SJSA1 (cell line): ENCODE measurements around the gene JMY. TPM values are rescaled to one million over a fixed set of nuclear protein-coding genes. Genes with fewer than 3 reads are reported as not detected.
"Not testable (repeated sequence)": the region's sequence is repeated elsewhere in the genome, so short reads cannot be mapped to it uniquely, and the experiment has no call there.

Experiments used
- DNase-seq, 2 experiments: peaks; one replicate each; pipeline ENCODE4 v3.0.0-alpha.2; 2015 to 2020; ENCODE audit warnings: low spot score in 2 of 2, low read depth in 1 of 2
- H3K27ac ChIP-seq: fragments of 250-450 bp; sonication (Bioruptor Pico); 2 replicates; pipeline ENCODE4 v1.5.1; 2020; ENCODE audit warnings: mild to moderate bottlenecking, moderate library complexity
- H3K27me3 ChIP-seq: fragments of 250-450 bp; sonication (Bioruptor Pico); replicated peaks from 2 replicates; pipeline ENCODE4 v1.5.1; 2020; ENCODE audit warnings: mild to moderate bottlenecking, moderate library complexity
- H3K36me3 ChIP-seq: fragments of 250-450 bp; sonication (Bioruptor Pico); 2 replicates; pipeline ENCODE4 v1.5.1; 2020; ENCODE audit warnings: mild to moderate bottlenecking
- H3K4me1 ChIP-seq: fragments of 250-450 bp; sonication (Bioruptor Pico); replicated peaks from 2 replicates; pipeline ENCODE4 v1.6.1; 2021; ENCODE audit warnings: mild to moderate bottlenecking
- H3K4me3 ChIP-seq: fragments of 250-450 bp; sonication (Bioruptor Pico); 2 replicates; pipeline ENCODE4 v1.5.1; 2020; ENCODE audit warnings: mild to moderate bottlenecking
- H3K9me3 ChIP-seq: fragments of 250-450 bp; sonication (Bioruptor Pico); replicated peaks from 2 replicates; pipeline ENCODE4 v1.5.1; 2020; ENCODE audit warnings: mild to moderate bottlenecking
- total RNA-seq: library from RNA; depleted of rRNA; stranded (reverse); fragments of >200 nt; shearing (Covaris generic); gene quantifications from 2 replicates; pipeline ENCODE4 v1.2.3, GENCODE V29; 2014

JMY gene
- total RNA-seq, 1 experiment from 2014 or later, result 2.9 TPM

DNA sequence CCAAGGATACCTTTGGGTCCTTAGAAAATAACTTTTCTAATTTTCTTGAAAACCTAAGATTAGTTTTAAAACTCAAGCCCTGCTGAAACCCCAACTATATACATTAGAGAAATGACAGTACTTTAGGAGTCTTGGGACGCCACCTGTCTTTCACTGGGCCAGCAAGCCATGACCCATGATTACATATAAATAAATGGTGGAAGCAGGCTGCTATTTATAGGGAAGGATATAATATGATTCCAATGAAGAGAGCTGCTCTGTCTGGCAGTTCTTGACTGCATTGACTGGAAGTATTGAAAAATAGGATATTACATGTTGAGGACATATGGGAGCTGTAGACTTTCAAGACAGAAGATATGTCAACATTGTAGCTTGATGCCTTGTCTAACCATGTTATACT, 7.3 kb downstream of the JMY start:
- peaks cover 13% of the 10 kb centered on the region for H3K4me1 ChIP-seq
- no peaks in the 10 kb centered on the region for H3K36me3 ChIP-seq
- no peaks in the 10 kb centered on the region for H3K9me3 ChIP-seq
- no peak for DNase-seq
- no peak overlapping the region for H3K4me3 ChIP-seq
- H3K27me3 ChIP-seq, result no peaks in the 10 kb centered on the region
- no peak overlapping the region for H3K27ac ChIP-seq

DNA sequence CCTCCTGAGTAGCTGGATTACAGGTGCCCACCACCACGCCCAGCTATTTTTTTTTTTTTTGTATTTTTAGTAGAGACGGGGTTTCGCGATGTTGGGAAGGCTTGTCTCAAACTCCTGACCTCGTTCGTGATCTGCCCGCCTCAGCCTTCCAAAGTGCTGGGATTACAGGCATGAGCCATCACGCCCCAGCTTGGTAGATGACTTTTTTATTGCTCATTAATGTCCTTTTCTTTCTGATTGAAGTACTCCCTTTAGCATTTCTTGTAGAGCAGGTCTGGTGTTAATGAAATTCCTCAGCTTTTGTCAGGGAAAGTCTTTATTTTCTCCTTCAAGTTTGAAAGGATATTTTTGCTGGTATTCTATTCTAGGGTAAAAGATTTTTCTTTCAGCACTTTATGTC, 18.1 kb downstream of the JMY start:
- H3K9me3 ChIP-seq, H3K27ac ChIP-seq, H3K4me3 ChIP-seq, H3K27me3 ChIP-seq, DNase-seq, H3K4me1 ChIP-seq, H3K36me3 ChIP-seq: not testable (repeated sequence)

DNA sequence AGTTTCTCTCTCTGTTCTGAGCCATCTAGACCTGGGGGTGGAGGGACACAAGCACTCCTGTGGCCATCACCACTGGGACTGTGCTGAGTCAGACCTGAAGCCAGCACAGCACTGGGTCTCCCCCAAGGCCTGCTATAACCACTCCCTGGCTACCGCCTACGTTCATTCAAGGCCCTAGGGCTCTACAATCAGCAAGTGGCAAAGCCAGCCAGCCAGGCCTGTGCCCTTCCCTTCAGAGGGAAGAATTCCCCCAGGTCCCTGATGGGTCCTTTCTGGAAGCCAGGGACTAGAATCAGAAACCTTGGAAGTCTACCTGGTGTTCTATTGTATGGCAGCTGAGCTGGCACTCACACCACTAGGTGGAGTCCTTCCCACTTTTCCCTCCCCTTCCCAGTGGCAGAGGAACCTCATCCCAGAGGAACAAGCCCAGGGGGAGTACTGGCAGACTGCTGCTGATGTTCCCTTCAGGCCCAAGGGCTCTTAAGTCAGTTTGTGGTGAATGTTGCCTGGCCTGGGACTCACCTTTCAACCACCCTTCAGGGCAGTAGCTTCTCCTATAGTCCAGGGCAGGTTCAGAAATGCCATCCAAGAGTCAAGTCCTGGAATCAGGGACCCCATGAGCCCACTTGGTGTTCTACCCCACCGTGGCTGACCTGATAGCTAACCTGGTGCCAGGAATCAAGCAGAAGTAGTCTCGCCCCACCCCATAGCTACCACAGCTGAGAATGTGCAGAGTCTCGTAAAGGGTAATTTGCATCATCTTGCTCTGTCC, 20.0 kb downstream of the JMY start:
- no peaks in the 10 kb centered on the region for H3K36me3 ChIP-seq
- no peaks in the 10 kb centered on the region for H3K27me3 ChIP-seq
- no peaks in the 10 kb centered on the region for H3K9me3 ChIP-seq
- H3K4me3 ChIP-seq, result no peak overlapping the region
- no peaks in the 10 kb centered on the region for H3K4me1 ChIP-seq
- DNase-seq, result peak; percentile 48 to 56
- no peak overlapping the region for H3K27ac ChIP-seq

DNA sequence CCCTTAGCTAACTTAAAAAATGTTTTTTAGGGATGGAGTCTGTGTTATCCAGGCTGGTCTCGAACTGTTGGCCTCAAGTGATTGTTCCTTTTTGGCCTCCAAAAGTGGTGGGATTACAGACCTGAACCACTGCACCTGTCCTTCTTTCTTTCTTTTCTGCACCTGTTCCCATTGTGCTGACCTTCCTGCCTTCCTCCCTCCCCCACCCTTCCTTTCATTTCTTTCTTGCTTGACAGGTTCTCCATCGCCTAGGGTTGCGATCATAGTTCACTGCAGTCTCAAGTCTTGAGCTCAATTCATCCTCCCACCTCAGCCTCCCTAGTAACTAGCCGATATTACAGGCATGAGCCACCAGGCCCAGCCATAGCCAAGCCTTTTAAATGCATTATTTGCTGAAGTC, 20.6 kb downstream of the JMY start:
- no peaks in the 10 kb centered on the region for H3K27me3 ChIP-seq
- H3K27ac ChIP-seq, result no peak overlapping the region
- H3K4me1 ChIP-seq, result no peaks in the 10 kb centered on the region
- H3K9me3 ChIP-seq, result no peaks in the 10 kb centered on the region
- no peak overlapping the region for H3K4me3 ChIP-seq
- no peak for DNase-seq
- H3K36me3 ChIP-seq, result no peaks in the 10 kb centered on the region

DNA sequence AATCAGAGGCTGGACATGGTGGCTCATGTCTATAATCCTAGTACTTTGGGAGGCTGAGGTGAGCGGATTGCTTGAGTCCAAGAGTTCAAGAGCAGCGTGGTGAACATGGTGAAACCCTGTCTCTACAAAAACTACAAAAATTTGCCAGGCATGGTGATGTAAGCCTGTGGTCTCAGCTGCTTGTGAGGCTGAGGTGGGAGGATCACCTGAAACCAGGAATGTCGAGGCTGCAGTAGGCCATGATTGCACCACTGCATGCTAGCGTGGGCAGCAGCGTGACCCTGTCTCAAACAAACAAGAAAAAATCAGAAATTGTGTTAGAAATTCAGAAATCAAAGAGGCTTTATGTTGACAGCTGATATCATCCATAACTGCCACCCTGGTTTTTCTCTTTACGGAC, 21.4 kb downstream of the JMY start:
- Histone ChIP-seq H3K36me3 (no peaks in the 10 kb centered on the region), H3K27ac (no peak overlapping the region), H3K4me3 (no peak overlapping the region), H3K27me3 (no peaks in the 10 kb centered on the region), H3K4me1 (no peaks in the 10 kb centered on the region), H3K9me3 (no peaks in the 10 kb centered on the region)
- no peak for DNase-seq

DNA sequence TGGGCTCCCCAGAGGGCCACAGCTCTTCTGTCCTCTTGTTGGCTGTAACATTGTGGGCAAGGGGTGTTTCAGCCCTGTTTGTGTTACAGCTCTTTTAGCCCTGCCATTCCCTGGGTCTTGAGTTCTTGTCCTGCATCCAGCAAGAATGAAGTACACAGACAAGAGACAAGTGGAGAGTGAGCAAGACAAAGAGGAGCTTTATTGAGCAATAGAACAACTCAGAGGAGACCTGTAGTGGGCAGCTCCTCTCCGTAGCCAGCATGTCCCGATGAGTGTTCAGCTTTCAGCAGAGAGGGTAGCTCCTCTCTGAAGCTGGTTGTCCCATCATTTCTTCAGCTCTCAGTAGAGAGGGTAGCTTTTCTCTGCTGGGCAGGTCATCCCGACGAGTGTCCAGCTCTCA, 22.9 kb downstream of the JMY start:
- H3K36me3 ChIP-seq, result no peaks in the 10 kb centered on the region
- no peak overlapping the region for H3K27ac ChIP-seq
- no peak overlapping the region for H3K4me3 ChIP-seq
- H3K9me3 ChIP-seq, result no peaks in the 10 kb centered on the region
- no peaks in the 10 kb centered on the region for H3K4me1 ChIP-seq
- no peaks in the 10 kb centered on the region for H3K27me3 ChIP-seq
- DNase-seq, result no peak

DNA sequence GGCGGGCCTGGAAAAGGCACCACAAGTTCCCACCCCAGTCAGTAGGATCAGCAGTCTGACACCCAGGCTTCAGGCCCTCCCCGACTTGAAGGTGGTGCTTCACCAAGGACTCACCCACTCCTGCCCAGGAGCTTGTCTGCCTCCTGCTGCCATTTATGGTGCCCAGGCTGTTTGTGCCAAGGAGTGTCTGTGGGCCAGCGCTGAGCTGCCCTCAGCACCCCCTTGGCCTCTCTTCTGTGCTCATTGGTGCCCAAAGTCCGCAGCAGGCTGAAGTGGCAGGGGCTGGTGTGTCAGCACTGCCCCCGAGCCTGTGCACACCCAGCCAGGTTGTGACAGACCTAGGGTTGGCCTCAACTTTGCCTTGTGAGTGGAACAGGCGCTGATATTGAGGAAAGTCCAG, 23.5 kb downstream of the JMY start:
- no peak overlapping the region for H3K27ac ChIP-seq
- no peak for DNase-seq
- no peaks in the 10 kb centered on the region for H3K4me1 ChIP-seq
- H3K36me3 ChIP-seq, result no peaks in the 10 kb centered on the region
- no peaks in the 10 kb centered on the region for H3K27me3 ChIP-seq
- H3K4me3 ChIP-seq, result no peak overlapping the region
- no peaks in the 10 kb centered on the region for H3K9me3 ChIP-seq

DNA sequence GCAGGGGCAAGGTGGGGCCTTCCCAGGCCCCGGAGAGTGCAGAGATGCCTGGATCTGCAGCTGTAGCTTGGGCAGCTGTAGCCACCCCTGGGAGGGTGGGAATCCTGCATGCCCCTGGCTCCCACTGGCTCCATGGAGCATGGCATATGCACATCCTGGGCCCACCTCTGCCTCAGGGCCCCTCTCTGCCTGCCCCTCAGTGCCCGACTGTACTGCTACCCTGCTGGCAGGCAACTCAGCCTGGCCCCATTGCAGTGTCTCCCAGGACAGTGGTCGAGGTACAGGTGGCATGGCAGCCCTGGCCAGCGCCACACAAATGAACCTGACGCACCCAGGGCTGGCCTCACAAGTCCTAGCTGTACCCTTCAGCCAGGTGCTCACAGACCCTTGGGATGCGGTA, 23.9 kb downstream of the JMY start:
- H3K4me3 ChIP-seq, result no peak overlapping the region
- no peak for DNase-seq
- no peaks in the 10 kb centered on the region for H3K27me3 ChIP-seq
- no peaks in the 10 kb centered on the region for H3K4me1 ChIP-seq
- H3K9me3 ChIP-seq, result no peaks in the 10 kb centered on the region
- no peaks in the 10 kb centered on the region for H3K36me3 ChIP-seq
- no peak overlapping the region for H3K27ac ChIP-seq

DNA sequence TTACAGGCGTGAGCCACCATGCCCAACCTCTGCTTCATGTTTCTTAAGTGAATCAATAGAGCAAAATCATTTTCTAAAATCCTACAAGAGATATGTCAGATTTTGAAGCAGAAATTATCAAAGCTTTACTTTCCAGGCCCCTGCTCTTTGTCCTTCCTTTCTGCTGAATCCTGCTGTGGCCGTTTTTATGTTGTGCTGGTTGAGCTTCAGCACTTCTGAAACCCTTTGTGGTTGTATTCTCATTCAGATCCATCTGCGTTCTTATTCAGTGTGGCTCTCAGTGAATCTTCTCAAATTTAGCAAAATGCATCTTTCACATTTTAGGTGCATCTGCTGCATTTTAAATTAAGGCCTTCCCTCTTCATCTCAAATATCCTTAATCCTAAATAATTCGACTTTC, 26.0 kb downstream of the JMY start:
- no peak overlapping the region for H3K4me3 ChIP-seq

DNA sequence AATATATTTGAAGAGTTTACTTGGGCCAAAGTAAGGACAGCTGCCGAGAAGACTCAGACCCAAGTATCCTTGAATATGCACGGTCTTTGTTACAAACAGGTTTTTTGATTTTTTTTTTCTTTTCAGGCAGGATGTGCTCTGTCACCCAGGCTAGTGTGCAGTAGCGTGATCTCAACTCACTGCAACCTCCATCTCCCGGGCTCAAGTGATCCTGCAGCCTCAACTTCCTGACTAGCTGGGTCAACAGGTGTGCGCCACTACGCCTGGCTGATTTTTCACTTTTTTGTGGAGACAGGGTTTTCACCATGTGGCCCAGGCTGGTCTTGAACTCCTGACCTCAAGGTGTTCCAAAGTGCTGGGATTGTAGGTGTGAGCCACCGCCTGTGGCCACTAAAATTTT, 27.4 kb downstream of the JMY start:
- Histone ChIP-seq H3K36me3 (no peaks in the 10 kb centered on the region), H3K4me3 (no peak overlapping the region), H3K4me1 (no peaks in the 10 kb centered on the region), H3K9me3 (no peaks in the 10 kb centered on the region), H3K27ac (no peak overlapping the region), H3K27me3 (no peaks in the 10 kb centered on the region)
- no peak for DNase-seq

More for the DNA sequence above, 26.0 kb downstream of the JMY start:
- H3K27me3 ChIP-seq, result no peaks in the 10 kb centered on the region
- H3K9me3 ChIP-seq, result no peaks in the 10 kb centered on the region
- no peak overlapping the region for H3K27ac ChIP-seq
- no peak for DNase-seq
- H3K4me1 ChIP-seq, result no peaks in the 10 kb centered on the region
- H3K36me3 ChIP-seq, result no peaks in the 10 kb centered on the region

DNA sequence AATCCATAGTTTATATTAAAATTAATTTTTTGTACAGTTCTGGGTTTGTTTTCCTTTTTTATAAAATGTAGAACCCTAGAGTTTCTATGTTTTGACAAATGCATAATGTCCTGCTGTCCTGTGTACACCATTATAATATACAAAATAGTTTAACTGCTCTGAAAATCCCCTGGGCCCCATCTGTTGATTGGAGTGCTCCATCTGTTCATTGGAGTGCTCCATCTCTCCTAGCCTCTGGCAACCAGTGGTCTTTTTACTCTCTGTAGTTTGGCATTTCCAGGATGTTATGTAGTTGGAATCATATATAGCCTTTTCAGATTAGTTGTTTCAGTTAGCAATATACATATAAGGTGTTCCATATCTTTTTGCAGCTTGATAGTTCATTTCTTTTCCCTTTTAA, 31.2 kb downstream of the JMY start:
- no peaks in the 10 kb centered on the region for H3K36me3 ChIP-seq
- H3K27ac ChIP-seq, result no peak overlapping the region
- H3K27me3 ChIP-seq, result no peaks in the 10 kb centered on the region
- no peaks in the 10 kb centered on the region for H3K9me3 ChIP-seq
- no peaks in the 10 kb centered on the region for H3K4me1 ChIP-seq
- no peak overlapping the region for H3K4me3 ChIP-seq
- DNase-seq, result no peak

DNA sequence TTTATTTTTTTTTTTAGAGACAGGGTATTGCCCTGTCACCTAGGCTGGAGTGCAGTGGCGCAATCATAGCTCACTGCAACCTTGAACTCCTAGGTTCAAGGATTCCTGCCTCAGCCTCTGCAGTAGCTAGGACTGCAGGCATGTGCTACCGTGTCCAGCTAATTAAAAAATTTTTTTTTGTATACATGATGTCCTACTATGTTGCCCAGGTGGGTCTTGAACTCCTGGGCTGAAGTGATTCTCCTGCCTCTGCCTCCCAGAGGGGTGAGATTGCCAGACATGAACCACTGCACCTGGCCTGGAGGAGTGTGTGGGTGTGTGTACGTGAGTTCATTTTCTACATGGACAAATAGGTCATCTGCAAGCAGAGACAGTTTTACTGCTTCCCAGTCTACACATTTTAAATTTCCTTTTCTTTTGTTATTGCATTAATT, 33.8 kb downstream of the JMY start:
- no peak for DNase-seq
- H3K27ac ChIP-seq, result no peak overlapping the region
- H3K9me3 ChIP-seq, result no peaks in the 10 kb centered on the region
- no peaks in the 10 kb centered on the region for H3K36me3 ChIP-seq
- H3K4me3 ChIP-seq, result no peak overlapping the region
- H3K27me3 ChIP-seq, result no peaks in the 10 kb centered on the region
- no peaks in the 10 kb centered on the region for H3K4me1 ChIP-seq

DNA sequence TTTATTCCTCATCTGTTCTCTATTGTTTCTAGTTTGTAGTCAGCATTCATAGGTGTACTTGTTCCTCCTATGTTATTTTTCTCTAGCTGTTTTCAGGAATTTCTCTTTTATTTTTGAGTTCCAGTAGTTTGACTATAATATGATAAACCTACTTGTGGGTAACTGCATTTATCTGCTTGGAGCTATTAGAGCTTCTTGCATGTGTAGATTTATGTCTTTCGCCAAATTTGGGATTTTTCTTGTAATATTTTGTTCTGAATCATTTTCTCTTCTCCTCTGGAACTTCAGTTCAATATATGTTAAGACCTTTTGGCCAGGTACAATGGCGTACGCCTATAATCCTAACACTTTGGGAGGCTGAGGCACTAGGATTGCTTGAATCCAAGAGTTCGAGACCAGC, 37.4 kb downstream of the JMY start:
- Histone ChIP-seq H3K9me3 (no peaks in the 10 kb centered on the region), H3K27ac (no peak overlapping the region), H3K4me1 (0 out of 2 replicates have a peak, but pooled peaks cover 5% of the 10 kb centered on the region), H3K36me3 (no peaks in the 10 kb centered on the region), H3K4me3 (no peak overlapping the region), H3K27me3 (no peaks in the 10 kb centered on the region)
- no peak for DNase-seq

DNA sequence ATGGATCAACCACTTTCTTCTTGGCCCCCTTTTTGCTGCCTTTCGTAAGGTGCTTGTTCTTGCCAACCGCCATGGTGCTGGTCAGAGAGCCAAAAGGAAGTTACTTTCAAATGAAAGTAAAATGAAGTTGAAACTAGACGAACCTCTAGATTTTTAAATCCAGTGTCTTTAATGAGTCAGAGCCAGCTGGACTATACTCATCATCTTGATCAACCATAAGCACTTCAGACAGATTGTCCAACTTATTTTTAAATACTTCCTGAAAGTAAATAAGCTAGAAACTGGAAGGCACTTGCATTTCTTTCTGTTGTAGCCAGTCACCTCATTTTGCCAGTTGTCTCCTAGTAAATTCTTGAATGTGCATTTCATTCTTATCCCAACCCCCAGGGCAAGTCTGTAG, 48.9 kb downstream of the JMY start:
- DNase-seq, result no peak
- H3K4me1 ChIP-seq, result no peaks in the 10 kb centered on the region
- no peak overlapping the region for H3K27ac ChIP-seq
- H3K4me3 ChIP-seq, result no peak overlapping the region
- no peaks in the 10 kb centered on the region for H3K27me3 ChIP-seq
- H3K36me3 ChIP-seq, result no peaks in the 10 kb centered on the region
- no peaks in the 10 kb centered on the region for H3K9me3 ChIP-seq

DNA sequence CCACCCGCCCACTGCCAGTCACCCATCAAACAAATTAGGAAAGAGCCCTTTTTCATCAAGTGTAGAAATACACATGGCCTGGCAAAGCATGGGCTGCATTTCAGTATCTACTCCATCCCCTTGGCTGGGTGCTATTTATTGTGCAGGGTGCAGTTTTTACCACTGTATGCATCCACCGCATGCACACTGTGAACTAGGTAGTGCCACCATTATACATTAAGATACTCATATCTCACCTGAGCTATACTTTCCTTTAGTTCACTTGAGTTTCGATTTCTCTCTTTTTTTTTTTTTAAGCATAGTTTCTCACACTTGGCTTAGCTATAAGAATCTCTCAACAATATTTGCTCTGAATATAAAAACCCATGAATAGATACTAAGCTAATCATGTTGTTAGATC, 49.4 kb downstream of the JMY start:
- Histone ChIP-seq H3K27me3 (no peaks in the 10 kb centered on the region), H3K9me3 (no peaks in the 10 kb centered on the region), H3K27ac (no peak overlapping the region), H3K36me3 (no peaks in the 10 kb centered on the region), H3K4me1 (no peaks in the 10 kb centered on the region), H3K4me3 (no peak overlapping the region)
- DNase-seq, result no peak
